Gastroesophageal sphincter (tissue), 4 donors: ENCODE measurements around the gene NFATC4. TPM values are rescaled to one million over a fixed set of nuclear protein-coding genes. Genes with fewer than 3 reads are reported as not detected.

Experiments used
- ATAC-seq: fragments of 150-250 bp; one replicate; pipeline ENCODE4 v1.9.1; 2016; ENCODE audit warnings: mild to moderate bottlenecking, moderate library complexity
- H3K27ac ChIP-seq, 4 donors: fragments of 200-600 bp; sonication (generic) in 3 of 4; 1 replicate in 3 of 4; 2 replicates in 1 of 4; pipeline ENCODE4 v1.5.1; 2016 to 2019
- H3K27me3 ChIP-seq: fragments of 200-600 bp; sonication (generic); one replicate; pipeline ENCODE4 v1.5.1; 2019
- H3K36me3 ChIP-seq, 2 donors: fragments of 200-600 bp; sonication (generic); one replicate each; pipeline ENCODE4 v1.5.1; 2019; ENCODE audit warnings: control low read depth in 1 of 2
- H3K4me1 ChIP-seq, 3 donors: fragments of 200-600 bp; sonication (generic); 1 replicate in 2 of 3; 2 replicates in 1 of 3; pipeline ENCODE4 v1.5.1; 2016 to 2019; ENCODE audit warnings: control low read depth in 2 of 3
- H3K4me3 ChIP-seq, 2 donors: fragments of 200-600 bp; sonication (generic); one replicate each; pipeline ENCODE4 v1.5.1; 2019; ENCODE audit warnings: mild to moderate bottlenecking in 1 of 2, moderate library complexity in 1 of 2
- H3K9me3 ChIP-seq, 3 donors: fragments of 200-600 bp; sonication (generic); one replicate each; pipeline ENCODE4 v1.5.1; 2017 to 2019; ENCODE audit warnings: control low read depth in 2 of 3
- CTCF ChIP-seq, 4 experiments: fragments of 200-600 bp in 2 of 4; fragments of 450-650 bp in 2 of 4; sonication (generic) in 1 of 4; IDR thresholded peaks; one replicate each; pipeline ENCODE4 v1.5.1; 2017 to 2019; ENCODE audit warnings: antibody characterized with exemption in 4 of 4, mild to moderate bottlenecking in 2 of 4, moderate library complexity in 2 of 4
- EP300 ChIP-seq: sonication (generic); formaldehyde crosslinking; IDR thresholded peaks from one replicate; pipeline ENCODE4 v1.6.1; 2017; ENCODE audit warnings: antibody characterized with exemption, mild to moderate bottlenecking
- POLR2A ChIP-seq, 2 donors: fragments of 450-650 bp; IDR thresholded peaks; one replicate each; pipeline ENCODE4 v1.6.1; 2017; ENCODE audit warnings: antibody characterized with exemption in 2 of 2, mild to moderate bottlenecking in 2 of 2, moderate library complexity in 1 of 2
- POLR2AphosphoS5 ChIP-seq: sonication (generic); formaldehyde crosslinking; IDR thresholded peaks from one replicate; pipeline ENCODE4 v1.6.1; 2017; ENCODE audit warnings: antibody characterized with exemption
- WGBS, 2 donors: methylation state at CpG; one replicate each; pipeline ENCODE4 v1.1.5; 2018; ENCODE audit warnings: low coverage in 1 of 2; 5-methylcytosine and 5-hydroxymethylcytosine counted together
- total RNA-seq, 4 donors: library from RNA; depleted of rRNA; stranded (reverse); fragments of >200 nt; gene quantifications; one replicate each; pipeline ENCODE4 v1.1.0, GENCODE V29; 2016

Gene NFATC4
- total RNA-seq, 4 donors from 2014 or later: 33.5 to 63.5 (median 57.9) TPM

- Histone ChIP-seq H3K9me3 (no peaks in the 10 kb centered on the region), H3K27ac (no peak overlapping the region), H3K4me1 (peaks cover 0 to 13% (median 0%) of the 10 kb centered on the region in 3 donors), H3K27me3 (peaks cover 34% of the 10 kb centered on the region), H3K4me3 (no peak overlapping the region), H3K36me3 (peaks cover 0 to 25% of the 10 kb centered on the region in 2 donors)
- TF ChIP-seq CTCF (IDR thresholded peaks at IDR 0.05) (no peak), POLR2A (IDR thresholded peaks at IDR 0.05) (peak in 1 of 2 donors; percentile 1)
- peak; percentile 14 for ATAC-seq
- 100% methylated on average over 1 of the region's 6 CpGs; no CpG with 5 or more reads in 1 of the 2 donors for WGBS, 2 donors
Observed at GRCh38 chr14:24418492-24418873, 50.5 kb downstream of the NFATC4 start.

- H3K9me3 ChIP-seq: no peaks in the 10 kb centered on the region
- H3K4me3 ChIP-seq: no peak overlapping the region
- no peak overlapping the region for H3K27ac ChIP-seq
- no peak for TF ChIP-seq CTCF (IDR thresholded peaks at IDR 0.05)
- no peak for TF ChIP-seq POLR2A (IDR thresholded peaks at IDR 0.05)
- TF ChIP-seq POLR2AphosphoS5: no peak
- TF ChIP-seq EP300: no peak
- peaks cover 37% of the 10 kb centered on the region for H3K27me3 ChIP-seq
- no peak for ATAC-seq
- no peaks in the 10 kb centered on the region for H3K36me3 ChIP-seq
- WGBS, 2 donors: 50 to 59% methylated on average over 3 of the region's 4 CpGs
- H3K4me1 ChIP-seq: peaks cover 0 to 13% (median 4%) of the 10 kb centered on the region in 3 donors
Observed at GRCh38 chr14:24422261-24422660, 54.3 kb downstream of the NFATC4 start.

- Histone ChIP-seq H3K9me3 (no peaks in the 10 kb centered on the region), H3K36me3 (no peaks in the 10 kb centered on the region), H3K4me3 (no peak overlapping the region), H3K4me1 (peaks cover 0 to 13% (median 4%) of the 10 kb centered on the region in 3 donors), H3K27me3 (peaks cover 37% of the 10 kb centered on the region), H3K27ac (no peak overlapping the region)
- 76 to 81% methylated on average over 10 to 12 of the region's 12 CpGs for WGBS, 2 donors
- TF ChIP-seq POLR2A (IDR thresholded peaks at IDR 0.05) (no peak), POLR2AphosphoS5 (no peak), CTCF (IDR thresholded peaks at IDR 0.05) (no peak), EP300 (no peak)
- ATAC-seq: no peak
Observed at GRCh38 chr14:24422694-24423601, 55.0 kb downstream of the NFATC4 start.

GRCh38 chr14:24425704-24426103 is 57.7 kb downstream of the NFATC4 start:
- 19 to 30% methylated on average over 3 of the region's 3 CpGs for WGBS, 2 donors
- no peaks in the 10 kb centered on the region for H3K9me3 ChIP-seq
- peaks cover 0 to 20% (median 10%) of the 10 kb centered on the region in 3 donors for H3K4me1 ChIP-seq
- H3K27me3 ChIP-seq: peaks cover 25% of the 10 kb centered on the region
- TF ChIP-seq CTCF (IDR thresholded peaks at IDR 0.05) (no peak), POLR2AphosphoS5 (peak; percentile 4)
- peak overlapping the region in 3 of 4 donors; percentile 33 to 54 (median 42) for H3K27ac ChIP-seq
- no peaks in the 10 kb centered on the region for H3K36me3 ChIP-seq
- peak; percentile 6 for ATAC-seq
- no peak overlapping the region for H3K4me3 ChIP-seq
